Amniotic stem cell (primary cell): Measurements from ENCODE around the gene SLC6A12.
"Not testable (repeated sequence)": the region's sequence is repeated elsewhere in the genome, so short reads cannot be mapped to it uniquely, and the experiment has no call there.

Experiments
- DNase-seq: peaks from one replicate; lab custom pipeline; 2025; lab: John Stamatoyannopoulos, UW

SLC6A12 gene

GRCh38 chr12:217029-217428 is 3.1 kb upstream of the SLC6A12 start:
- DNase-seq, result not testable (repeated sequence)

GRCh38 chr12:215116-215515 is 1.2 kb upstream of the SLC6A12 start:
- no peak for DNase-seq

GRCh38 chr12:213527-213932 is 427 bp downstream of the SLC6A12 start:
- no peak for DNase-seq

GRCh38 chr12:212715-213526 is 1.0 kb downstream of the SLC6A12 start:
- no peak for DNase-seq

- DNase-seq, result no peak
Measured at GRCh38 chr12:212415-212714, 1.6 kb downstream of the SLC6A12 start.

- no peak for DNase-seq
Measured at GRCh38 chr12:211639-212414, 2.1 kb downstream of the SLC6A12 start.

- no peak for DNase-seq
Measured at GRCh38 chr12:211142-211465, 2.9 kb downstream of the SLC6A12 start.

GRCh38 chr12:210277-211141 is 3.4 kb downstream of the SLC6A12 start:
- no peak for DNase-seq

- no peak for DNase-seq
Measured at GRCh38 chr12:209851-210250, 4.1 kb downstream of the SLC6A12 start.

- no peak for DNase-seq
Measured at GRCh38 chr12:209246-209645, 4.7 kb downstream of the SLC6A12 start.

- no peak for DNase-seq
Measured at GRCh38 chr12:208813-209212, 5.1 kb downstream of the SLC6A12 start.

GRCh38 chr12:207804-208203 is 6.2 kb downstream of the SLC6A12 start:
- no peak for DNase-seq

- DNase-seq, result no peak
Measured at GRCh38 chr12:206746-207440, 7.1 kb downstream of the SLC6A12 start.

- no peak for DNase-seq
Measured at GRCh38 chr12:205026-205425, 8.9 kb downstream of the SLC6A12 start.

GRCh38 chr12:204261-204678 is 9.7 kb downstream of the SLC6A12 start:
- no peak for DNase-seq

- DNase-seq, result no peak
Measured at GRCh38 chr12:203462-204260, 10.3 kb downstream of the SLC6A12 start.

- DNase-seq, result no peak
Measured at GRCh38 chr12:203074-203461, 10.9 kb downstream of the SLC6A12 start.

- DNase-seq, result no peak
Measured at GRCh38 chr12:202081-202731, 11.8 kb downstream of the SLC6A12 start.

GRCh38 chr12:201361-201760 is 12.6 kb downstream of the SLC6A12 start:
- no peak for DNase-seq

- no peak for DNase-seq
Measured at GRCh38 chr12:198705-199104, 15.3 kb downstream of the SLC6A12 start.
